IPS-20b (cell line): ENCODE data around the gene SETD3.

Source experiments
- H3K27ac ChIP-seq: one replicate; pipeline ENCODE4 v1.5.1; 2013; ENCODE audit warnings: low read length
- H3K27me3 ChIP-seq: 2 replicates; pipeline ENCODE4 v1.6.1; 2013; ENCODE audit warnings: mild to moderate bottlenecking, low read length, inconsistent platforms; ENCODE audit not compliant: insufficient read depth
- H3K36me3 ChIP-seq: 2 replicates; pipeline ENCODE4 v1.6.1; 2013; ENCODE audit warnings: low read depth, mild to moderate bottlenecking, inconsistent platforms, low read length, moderate library complexity; ENCODE audit not compliant: insufficient read depth
- H3K4me1 ChIP-seq: 2 replicates; pipeline ENCODE4 v1.6.1; 2013; ENCODE audit warnings: mild to moderate bottlenecking, control low read depth, inconsistent platforms, low read length, moderate library complexity; ENCODE audit not compliant: insufficient read depth
- H3K4me3 ChIP-seq: 2 replicates; pipeline ENCODE4 v1.5.1; 2013; ENCODE audit warnings: mild to moderate bottlenecking, low read length, inconsistent platforms
- H3K9ac ChIP-seq: 2 replicates; pipeline ENCODE4 v1.6.1; 2013; ENCODE audit warnings: low read depth, mild to moderate bottlenecking, inconsistent platforms, low read length, moderate library complexity
- H3K9me3 ChIP-seq: 2 replicates; pipeline ENCODE4 v1.6.1; 2013; ENCODE audit warnings: mild to moderate bottlenecking, low read depth, low read length, inconsistent platforms; ENCODE audit not compliant: insufficient read depth

SETD3 gene

DNA sequence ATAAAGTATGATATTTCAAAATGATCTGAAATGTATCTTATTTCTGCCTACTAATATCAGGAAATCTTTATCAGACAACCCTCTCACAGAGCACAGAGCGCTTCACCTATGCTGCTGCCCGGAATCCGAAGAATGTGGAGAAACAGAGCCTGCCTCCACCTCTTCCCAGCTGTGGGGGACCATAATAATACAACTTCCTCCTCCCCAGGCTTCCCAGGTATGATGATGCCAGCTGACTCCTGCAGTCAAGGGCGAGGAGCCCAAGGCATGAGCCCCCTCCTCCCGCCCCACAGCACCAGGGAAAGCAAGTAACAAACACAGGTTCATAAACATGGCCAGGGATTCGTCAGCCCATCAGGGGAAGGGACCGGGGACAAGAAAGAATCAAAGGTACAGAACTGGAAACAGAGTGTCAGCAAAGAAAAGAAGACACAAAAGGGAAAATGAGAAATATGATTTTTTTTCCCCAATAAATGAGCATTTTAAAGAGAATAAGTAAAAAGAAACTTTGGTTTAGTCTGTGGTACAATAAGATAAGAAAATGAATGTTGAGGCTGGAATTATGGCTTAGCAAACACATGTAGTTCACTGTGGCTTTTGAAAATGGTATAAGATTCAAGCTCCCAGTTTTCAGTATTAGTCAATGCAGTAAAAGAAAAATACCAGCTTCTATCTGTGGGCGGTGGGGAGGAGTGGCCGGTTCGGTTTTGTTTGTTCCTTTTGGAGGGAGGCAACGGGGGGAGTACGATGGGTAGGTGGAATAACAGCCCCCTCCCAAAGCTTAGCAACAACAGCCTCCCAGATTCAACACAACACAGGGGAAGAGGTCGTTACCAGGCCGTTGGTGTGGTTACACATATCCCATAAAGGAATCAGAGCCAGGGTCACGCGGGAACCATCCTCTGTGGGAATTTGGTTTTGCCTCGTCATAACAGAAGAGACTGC, 68.3 kb downstream of the SETD3 start:
- H3K4me1 ChIP-seq, result peaks cover 68% of the 10 kb centered on the region
- H3K36me3 ChIP-seq, result no peaks in the 10 kb centered on the region

GRCh38 chr14:99410019-99410418, 70.6 kb downstream of the SETD3 start:
- Histone ChIP-seq H3K36me3 (peaks cover 14% of the 10 kb centered on the region), H3K27ac (no peak overlapping the region), H3K9me3 (no peaks in the 10 kb centered on the region), H3K9ac (no peak overlapping the region), H3K4me3 (no peak overlapping the region), H3K4me1 (peaks cover 61% of the 10 kb centered on the region), H3K27me3 (no peaks in the 10 kb centered on the region)

More for the DNA sequence above, 68.3 kb downstream of the SETD3 start:
- Histone ChIP-seq H3K4me3 (peak overlapping the region; percentile 28; the same call in 1 of the 2 replicates), H3K27ac (peak overlapping the region; percentile 58), H3K9ac (peak overlapping the region; percentile 49; the same call in 1 of the 2 replicates), H3K9me3 (no peaks in the 10 kb centered on the region), H3K27me3 (no peaks in the 10 kb centered on the region)

DNA sequence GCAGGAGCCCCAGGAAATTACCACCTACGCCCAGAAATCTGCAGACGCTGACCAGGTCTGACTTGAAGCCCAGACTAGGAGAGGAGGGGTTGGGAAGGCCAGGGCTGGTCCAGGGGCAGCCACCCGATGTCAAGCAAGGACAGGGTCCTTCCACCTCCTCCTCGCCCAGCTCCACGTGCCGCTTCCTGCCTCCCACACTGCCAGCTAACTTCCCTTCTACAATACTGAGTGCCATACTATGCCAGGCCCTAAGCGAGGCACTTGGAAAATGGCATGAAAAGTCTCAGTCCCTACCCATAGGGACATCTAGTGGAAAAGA, 71.7 kb downstream of the SETD3 start:
- peaks cover 51% of the 10 kb centered on the region for H3K4me1 ChIP-seq
- H3K27ac ChIP-seq, result no peak overlapping the region
- H3K9me3 ChIP-seq, result no peaks in the 10 kb centered on the region
- no peak overlapping the region for H3K9ac ChIP-seq
- no peak overlapping the region for H3K4me3 ChIP-seq
- no peaks in the 10 kb centered on the region for H3K27me3 ChIP-seq
- peaks cover 25% of the 10 kb centered on the region for H3K36me3 ChIP-seq

DNA sequence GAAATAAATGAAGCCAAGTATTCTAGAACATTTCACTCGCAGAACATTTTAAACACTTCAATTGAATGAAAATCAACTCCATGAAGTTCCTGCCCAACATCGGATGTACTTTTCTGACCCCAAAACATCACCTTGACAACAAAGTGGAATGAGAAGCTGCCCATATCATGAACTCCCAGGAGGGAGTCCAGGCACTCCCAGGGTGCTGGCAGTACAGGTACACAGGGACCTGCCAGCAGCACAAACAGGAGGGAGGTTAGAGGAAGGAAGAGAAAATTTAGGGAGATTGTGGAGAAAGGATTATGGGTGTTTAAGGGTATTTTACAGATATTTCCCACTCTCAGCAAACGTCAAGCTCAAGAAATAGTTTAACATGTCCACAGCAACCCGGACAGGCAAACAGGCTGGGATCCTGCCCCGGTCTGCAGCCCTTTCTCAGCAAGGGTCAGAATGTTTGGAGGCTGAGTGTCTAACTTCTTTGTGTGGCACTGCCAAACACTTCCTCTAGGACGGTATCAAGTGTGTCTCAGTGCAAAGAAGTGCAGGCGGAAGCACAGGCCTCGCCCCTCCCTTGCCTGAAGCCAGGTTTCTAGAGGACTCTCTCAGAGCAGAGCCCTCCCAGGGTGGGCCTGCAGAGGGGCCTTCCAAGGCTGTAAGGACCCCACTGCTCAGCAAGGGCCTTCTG, 72.2 kb downstream of the SETD3 start:
- no peaks in the 10 kb centered on the region for H3K27me3 ChIP-seq
- H3K9ac ChIP-seq, result no peak overlapping the region
- H3K9me3 ChIP-seq, result no peaks in the 10 kb centered on the region
- no peak overlapping the region for H3K4me3 ChIP-seq
- H3K27ac ChIP-seq, result no peak overlapping the region
- H3K36me3 ChIP-seq, result peaks cover 30% of the 10 kb centered on the region
- H3K4me1 ChIP-seq, result peaks cover 46% of the 10 kb centered on the region

DNA sequence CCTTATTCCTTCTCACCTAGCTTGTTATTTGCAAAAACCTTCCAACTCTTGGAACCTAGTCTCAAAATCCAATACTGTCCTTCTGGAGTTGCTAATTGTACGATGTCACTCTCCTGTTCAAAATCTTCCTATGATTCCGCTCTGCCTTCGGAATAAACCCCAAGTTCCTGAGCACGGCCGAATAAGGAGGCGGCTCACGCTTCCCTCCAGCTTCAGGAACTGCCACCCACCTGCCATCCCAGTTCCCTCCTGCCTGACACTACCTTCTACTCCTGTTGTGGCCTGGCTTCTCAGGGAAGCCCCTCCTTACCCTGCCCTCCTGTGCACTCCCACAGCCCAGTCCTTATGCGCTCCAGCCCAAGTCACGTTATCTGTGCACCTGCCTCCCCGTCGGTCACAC, 73.2 kb downstream of the SETD3 start:
- Histone ChIP-seq H3K9me3 (no peaks in the 10 kb centered on the region), H3K4me1 (peaks cover 36% of the 10 kb centered on the region), H3K36me3 (peaks cover 30% of the 10 kb centered on the region), H3K4me3 (no peak overlapping the region), H3K27ac (no peak overlapping the region), H3K9ac (no peak overlapping the region), H3K27me3 (no peaks in the 10 kb centered on the region)

- no peak overlapping the region for H3K9ac ChIP-seq
- no peak overlapping the region for H3K27ac ChIP-seq
- no peaks in the 10 kb centered on the region for H3K27me3 ChIP-seq
- H3K9me3 ChIP-seq, result no peaks in the 10 kb centered on the region
- no peak overlapping the region for H3K4me3 ChIP-seq
- H3K4me1 ChIP-seq, result no peaks in the 10 kb centered on the region; the same call in 1 of the 2 replicates
- peaks cover 52% of the 10 kb centered on the region for H3K36me3 ChIP-seq
These were observed 77.7 kb downstream of the SETD3 start for GRCh38 chr14:99402950-99403349.

- H3K27ac ChIP-seq, result no peak overlapping the region
- H3K4me1 ChIP-seq, result no peaks in the 10 kb centered on the region; the same call in 1 of the 2 replicates
- H3K4me3 ChIP-seq, result no peak overlapping the region
- no peak overlapping the region for H3K9ac ChIP-seq
- peaks cover 57% of the 10 kb centered on the region for H3K36me3 ChIP-seq
- H3K9me3 ChIP-seq, result no peaks in the 10 kb centered on the region
- H3K27me3 ChIP-seq, result no peaks in the 10 kb centered on the region
These were observed 78.4 kb downstream of the SETD3 start for GRCh38 chr14:99402285-99402648.

DNA sequence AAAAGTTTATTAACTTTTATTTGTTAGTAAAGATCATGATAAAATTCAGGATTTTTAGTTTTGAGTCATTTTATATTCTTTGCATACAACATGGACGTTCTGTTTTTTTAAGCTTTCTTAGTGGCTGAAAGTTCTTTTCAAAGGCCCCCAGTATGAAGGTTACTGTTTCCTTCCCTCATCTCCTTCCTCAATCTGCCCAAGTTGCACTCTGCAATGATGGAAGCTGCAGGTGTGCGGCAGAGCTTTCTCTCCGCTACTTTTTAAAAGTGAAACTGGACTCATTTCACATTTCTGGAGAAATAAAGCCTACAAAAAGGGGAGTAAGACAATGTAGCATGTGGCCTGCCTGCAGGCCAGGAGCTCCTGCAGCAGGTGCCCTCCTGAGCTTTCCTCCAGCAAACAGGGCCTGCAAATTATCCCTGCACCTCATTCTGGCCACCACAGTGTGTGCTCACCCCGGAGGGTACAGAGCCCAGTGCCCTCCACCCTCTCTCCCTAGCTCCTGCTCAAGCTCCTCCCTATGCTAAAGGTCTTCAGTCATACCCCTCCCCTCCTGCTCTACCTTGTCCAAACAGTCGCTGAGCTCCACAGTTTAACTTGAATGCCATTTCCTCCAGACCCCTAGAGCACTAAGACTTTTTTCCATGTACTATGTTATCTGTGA, 78.9 kb downstream of the SETD3 start:
- Histone ChIP-seq H3K27me3 (no peaks in the 10 kb centered on the region), H3K9me3 (no peaks in the 10 kb centered on the region), H3K36me3 (peaks cover 62% of the 10 kb centered on the region), H3K4me1 (no peaks in the 10 kb centered on the region; the same call in 1 of the 2 replicates), H3K4me3 (no peak overlapping the region), H3K27ac (no peak overlapping the region), H3K9ac (no peak overlapping the region)

DNA sequence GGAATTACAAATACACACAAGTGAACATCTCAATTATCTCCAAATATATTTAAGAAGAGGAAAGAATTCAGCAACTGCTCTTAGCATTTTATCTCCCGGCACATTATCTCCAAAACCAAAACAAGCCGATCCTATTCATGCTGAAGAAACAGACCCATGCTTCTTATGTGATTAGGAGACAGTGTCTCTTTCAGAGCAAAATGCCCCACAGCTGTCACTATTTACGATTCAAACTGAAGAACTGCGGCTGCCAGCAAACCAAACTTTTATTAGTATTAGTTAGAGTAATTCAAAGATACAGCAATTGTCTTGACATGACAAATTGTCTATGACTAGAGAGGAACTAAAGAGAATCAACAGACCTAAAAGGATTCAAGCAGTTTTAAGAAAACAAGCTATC, 79.4 kb downstream of the SETD3 start:
- Histone ChIP-seq H3K4me3 (no peak overlapping the region), H3K27ac (no peak overlapping the region), H3K9ac (no peak overlapping the region), H3K27me3 (no peaks in the 10 kb centered on the region), H3K4me1 (no peaks in the 10 kb centered on the region), H3K36me3 (peaks cover 61% of the 10 kb centered on the region), H3K9me3 (no peaks in the 10 kb centered on the region)

DNA sequence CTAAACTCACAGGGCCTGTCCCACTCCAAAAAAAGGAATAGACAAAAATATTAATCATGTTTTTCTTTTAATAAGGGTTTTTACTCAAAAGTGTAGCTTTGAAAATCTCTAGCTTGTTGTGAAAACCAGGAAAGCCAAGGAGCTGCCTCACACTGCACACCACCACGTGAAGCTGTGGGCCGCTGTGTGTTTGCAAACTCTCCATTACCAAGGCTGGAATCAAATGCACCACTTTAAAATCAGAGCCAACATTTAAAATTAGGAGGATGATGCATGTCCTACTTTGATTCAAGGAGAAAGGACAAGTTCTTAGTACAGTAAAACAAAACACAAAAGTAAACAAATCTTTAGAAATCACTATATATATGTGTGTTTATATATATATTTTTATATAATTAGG, 83.0 kb downstream of the SETD3 start:
- Histone ChIP-seq H3K9me3 (no peaks in the 10 kb centered on the region), H3K4me3 (no peak overlapping the region), H3K27me3 (no peaks in the 10 kb centered on the region), H3K9ac (no peak overlapping the region), H3K27ac (no peak overlapping the region), H3K36me3 (peaks cover 36% of the 10 kb centered on the region), H3K4me1 (peaks cover 9% of the 10 kb centered on the region; the same call in 1 of the 2 replicates)

- no peaks in the 10 kb centered on the region for H3K9me3 ChIP-seq
- H3K27ac ChIP-seq, result no peak overlapping the region
- H3K4me1 ChIP-seq, result peaks cover 9% of the 10 kb centered on the region; the same call in 1 of the 2 replicates
- no peaks in the 10 kb centered on the region for H3K27me3 ChIP-seq
- H3K9ac ChIP-seq, result no peak overlapping the region
- no peak overlapping the region for H3K4me3 ChIP-seq
- peaks cover 36% of the 10 kb centered on the region for H3K36me3 ChIP-seq
These were observed 84.6 kb downstream of the SETD3 start for GRCh38 chr14:99395909-99396530.
